ENCODE results near the gene NT5DC3.

The NT5DC3 gene

DNA sequence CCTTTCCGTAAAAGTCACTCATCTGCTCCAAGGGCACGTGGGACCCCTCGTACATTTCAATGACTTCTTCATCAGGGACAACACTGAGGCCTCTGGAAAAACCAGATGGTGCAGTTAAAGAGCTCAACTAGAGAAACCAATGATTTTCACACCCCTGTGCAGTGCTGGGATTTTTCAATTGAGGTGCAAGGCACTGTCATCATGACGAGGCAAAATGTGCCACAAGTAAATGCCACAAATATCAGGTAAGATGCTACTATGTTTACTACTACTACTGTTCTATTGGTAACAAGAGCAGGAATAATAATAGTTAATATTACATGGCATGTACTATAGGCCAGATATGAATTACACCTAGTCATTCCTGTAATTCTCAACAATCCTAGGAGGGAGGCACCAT, 42.4 kb downstream of the NT5DC3 start:
- H3K27ac ChIP-seq (ENCODE audit: low read length) = no peak overlapping the region
- H3K36me3 ChIP-seq (replicated peaks; ENCODE audit: insufficient read depth, low read length) = no peaks in the 10 kb centered on the region; the same call in 1 of the 2 replicates
- TF ChIP-seq, protein P1, sequence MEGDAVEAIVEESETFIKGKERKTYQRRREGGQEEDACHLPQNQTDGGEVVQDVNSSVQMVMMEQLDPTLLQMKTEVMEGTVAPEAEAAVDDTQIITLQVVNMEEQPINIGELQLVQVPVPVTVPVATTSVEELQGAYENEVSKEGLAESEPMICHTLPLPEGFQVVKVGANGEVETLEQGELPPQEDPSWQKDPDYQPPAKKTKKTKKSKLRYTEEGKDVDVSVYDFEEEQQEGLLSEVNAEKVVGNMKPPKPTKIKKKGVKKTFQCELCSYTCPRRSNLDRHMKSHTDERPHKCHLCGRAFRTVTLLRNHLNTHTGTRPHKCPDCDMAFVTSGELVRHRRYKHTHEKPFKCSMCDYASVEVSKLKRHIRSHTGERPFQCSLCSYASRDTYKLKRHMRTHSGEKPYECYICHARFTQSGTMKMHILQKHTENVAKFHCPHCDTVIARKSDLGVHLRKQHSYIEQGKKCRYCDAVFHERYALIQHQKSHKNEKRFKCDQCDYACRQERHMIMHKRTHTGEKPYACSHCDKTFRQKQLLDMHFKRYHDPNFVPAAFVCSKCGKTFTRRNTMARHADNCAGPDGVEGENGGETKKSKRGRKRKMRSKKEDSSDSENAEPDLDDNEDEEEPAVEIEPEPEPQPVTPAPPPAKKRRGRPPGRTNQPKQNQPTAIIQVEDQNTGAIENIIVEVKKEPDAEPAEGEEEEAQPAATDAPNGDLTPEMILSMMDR (IDR thresholded peaks at IDR 0.05; ENCODE audit: low read length) = no peak
- TF ChIP-seq EZH2phosphoT487 (IDR thresholded peaks at IDR 0.05; ENCODE audit: low read length) (no peak), EZH2 (optimal IDR thresholded peaks at IDR 0.05; ENCODE audit: low read depth, low read length) (no peak)

DNA sequence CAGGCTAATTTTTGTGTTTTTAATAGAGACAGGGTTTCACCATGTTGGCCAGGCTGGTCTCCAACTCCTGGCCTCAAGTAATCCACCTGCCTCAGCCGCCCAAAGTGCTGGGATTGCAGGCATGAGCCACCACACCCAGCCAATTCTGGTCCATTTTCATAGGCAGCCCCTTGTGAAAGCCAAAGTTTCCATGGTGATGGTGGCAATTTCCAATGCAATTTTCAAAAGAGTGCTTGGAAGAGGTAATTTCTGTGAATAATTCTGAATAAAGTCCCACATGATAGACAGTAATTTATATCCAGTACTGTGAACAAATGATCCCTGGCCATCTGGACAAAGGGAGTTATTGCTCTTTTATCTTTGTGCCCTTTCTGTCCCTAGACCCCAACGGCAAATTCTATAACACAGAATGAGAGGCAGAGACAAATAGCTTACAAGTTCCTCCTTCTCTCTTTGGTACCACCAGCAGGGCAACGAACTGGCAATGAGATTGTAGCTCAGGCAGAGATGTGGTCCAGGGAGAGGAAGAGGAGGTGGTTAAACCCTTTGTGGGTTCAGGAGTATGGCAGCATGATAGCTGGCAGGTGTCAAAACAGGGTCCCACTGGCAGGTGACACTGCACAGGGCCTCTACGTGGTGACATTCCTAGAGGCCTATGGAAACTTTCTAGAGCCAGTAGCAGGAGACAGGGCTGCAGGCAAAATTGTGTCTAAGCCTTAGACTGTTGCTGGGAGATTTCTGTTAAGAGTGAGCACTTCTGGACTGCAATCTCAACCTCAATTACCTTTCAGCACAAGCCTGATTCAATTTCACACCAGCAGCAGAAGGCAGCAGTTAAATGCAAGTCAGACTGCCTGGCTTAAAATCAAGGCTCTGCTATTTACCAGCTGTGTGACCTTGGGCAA, 46.5 kb downstream of the NT5DC3 start:
- DNase-seq = no peak
- no peak for TF ChIP-seq EZH2phosphoT487 (IDR thresholded peaks at IDR 0.05; ENCODE audit: low read length)
- Histone ChIP-seq H3K79me2 (ENCODE audit: low read length) (no peaks in the 10 kb centered on the region), H3K4me1 (ENCODE audit: low read length) (0 out of 2 replicates have a peak, but pooled peaks cover 3% of the 10 kb centered on the region), H3F3A (ENCODE audit: insufficient read depth, low read length) (no peaks in the 10 kb centered on the region), H3K9me3 (replicated peaks; ENCODE audit: insufficient read depth, low read length) (no peaks in the 10 kb centered on the region), H3K9me2 (replicated peaks; ENCODE audit: insufficient read depth, low read length) (no peaks in the 10 kb centered on the region), H3K36me3 (replicated peaks; ENCODE audit: insufficient read depth, low read length) (no peaks in the 10 kb centered on the region; the same call in 1 of the 2 replicates), H3K27ac (ENCODE audit: low read length) (no peak overlapping the region), H3K27me3 (replicated peaks; ENCODE audit: insufficient read depth, low read length) (no peaks in the 10 kb centered on the region), H2AFZ (ENCODE audit: low read length) (no peak overlapping the region), H4K20me1 (ENCODE audit: insufficient read depth, low read length) (no peaks in the 10 kb centered on the region), H3K4me2 (ENCODE audit: low read depth, low read length) (no peak overlapping the region), H3K4me3 (ENCODE audit: low read length) (no peak overlapping the region), H3K9ac (ENCODE audit: low read length) (no peak overlapping the region)

More for the DNA sequence above, 42.4 kb downstream of the NT5DC3 start:
- no peaks in the 10 kb centered on the region for H3K9me3 ChIP-seq (replicated peaks; ENCODE audit: insufficient read depth, low read length)
- peaks cover 16% of the 10 kb centered on the region for H3K4me1 ChIP-seq (ENCODE audit: low read length)
- no peaks in the 10 kb centered on the region for H3K27me3 ChIP-seq (replicated peaks; ENCODE audit: insufficient read depth, low read length)
- H3K4me2 ChIP-seq (ENCODE audit: low read depth, low read length) = no peak overlapping the region
- H4K20me1 ChIP-seq (ENCODE audit: insufficient read depth, low read length) = no peaks in the 10 kb centered on the region
- no peaks in the 10 kb centered on the region for H3K9me2 ChIP-seq (replicated peaks; ENCODE audit: insufficient read depth, low read length)
- H3F3A ChIP-seq (ENCODE audit: insufficient read depth, low read length) = no peaks in the 10 kb centered on the region
- no peak overlapping the region for H3K4me3 ChIP-seq (ENCODE audit: low read length)
- H3K9ac ChIP-seq (ENCODE audit: low read length) = no peak overlapping the region
- DNase-seq = no peak
- H2AFZ ChIP-seq (ENCODE audit: low read length) = no peak overlapping the region
- H3K79me2 ChIP-seq (ENCODE audit: low read length) = no peaks in the 10 kb centered on the region

DNA sequence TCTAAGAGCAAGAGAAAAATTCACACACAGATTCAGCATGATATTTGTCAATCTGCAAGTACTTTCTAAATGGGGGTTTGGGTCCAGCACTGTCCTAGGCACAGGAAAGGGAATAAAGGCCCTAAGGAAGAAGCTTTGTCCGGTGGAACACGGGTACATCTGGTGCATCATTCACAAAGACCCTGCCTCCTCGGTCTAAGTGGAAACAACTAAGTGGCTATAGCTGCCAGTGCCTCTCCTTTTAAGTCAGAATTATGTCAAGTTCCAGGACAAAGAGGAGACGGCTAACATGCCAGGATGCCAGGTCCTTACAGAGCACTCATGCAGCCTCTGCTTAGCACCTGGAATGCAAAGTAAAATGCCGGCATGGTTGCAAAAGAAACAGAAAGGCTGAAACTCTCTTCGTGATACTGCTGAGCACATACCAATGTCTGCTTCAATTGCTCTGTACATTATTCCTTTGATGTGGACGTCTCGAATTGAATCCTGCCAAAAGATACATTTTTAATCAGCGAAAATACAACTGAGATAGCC, 47.5 kb downstream of the NT5DC3 start:
- no peaks in the 10 kb centered on the region for H3K4me1 ChIP-seq (ENCODE audit: low read length)
- H3K9me3 ChIP-seq (replicated peaks; ENCODE audit: insufficient read depth, low read length) = no peaks in the 10 kb centered on the region
- no peaks in the 10 kb centered on the region for H4K20me1 ChIP-seq (ENCODE audit: insufficient read depth, low read length)
- H3K9me2 ChIP-seq (replicated peaks; ENCODE audit: insufficient read depth, low read length) = no peaks in the 10 kb centered on the region
- no peaks in the 10 kb centered on the region for H3K27me3 ChIP-seq (replicated peaks; ENCODE audit: insufficient read depth, low read length)
- H3K79me2 ChIP-seq (ENCODE audit: low read length) = no peaks in the 10 kb centered on the region
- no peak for DNase-seq
- H3K36me3 ChIP-seq (replicated peaks; ENCODE audit: insufficient read depth, low read length) = no peaks in the 10 kb centered on the region; the same call in 1 of the 2 replicates
- H3K4me2 ChIP-seq (ENCODE audit: low read depth, low read length) = no peak overlapping the region
- no peaks in the 10 kb centered on the region for H3F3A ChIP-seq (ENCODE audit: insufficient read depth, low read length)
- TF ChIP-seq EZH2 (optimal IDR thresholded peaks at IDR 0.05; ENCODE audit: low read depth, low read length) (no peak), EZH2phosphoT487 (IDR thresholded peaks at IDR 0.05; ENCODE audit: low read length) (no peak)
- TF ChIP-seq, protein P1 (IDR thresholded peaks at IDR 0.05; ENCODE audit: low read length) = no peak
- H3K27ac ChIP-seq (ENCODE audit: low read length) = no peak overlapping the region
- H3K4me3 ChIP-seq (ENCODE audit: low read length) = no peak overlapping the region
- no peak overlapping the region for H3K9ac ChIP-seq (ENCODE audit: low read length)
- H2AFZ ChIP-seq (ENCODE audit: low read length) = no peak overlapping the region

Measured in MM.1S (cell line).